ENCODE measurements around the gene SUSD6. TPM values are rescaled to one million over a fixed set of nuclear protein-coding genes. Genes with fewer than 3 reads are reported as not detected.

The SUSD6 gene
- total and polyA plus RNA-seq, 2 donors from 2014 or later = 14.3 to 84.2 TPM

DNA sequence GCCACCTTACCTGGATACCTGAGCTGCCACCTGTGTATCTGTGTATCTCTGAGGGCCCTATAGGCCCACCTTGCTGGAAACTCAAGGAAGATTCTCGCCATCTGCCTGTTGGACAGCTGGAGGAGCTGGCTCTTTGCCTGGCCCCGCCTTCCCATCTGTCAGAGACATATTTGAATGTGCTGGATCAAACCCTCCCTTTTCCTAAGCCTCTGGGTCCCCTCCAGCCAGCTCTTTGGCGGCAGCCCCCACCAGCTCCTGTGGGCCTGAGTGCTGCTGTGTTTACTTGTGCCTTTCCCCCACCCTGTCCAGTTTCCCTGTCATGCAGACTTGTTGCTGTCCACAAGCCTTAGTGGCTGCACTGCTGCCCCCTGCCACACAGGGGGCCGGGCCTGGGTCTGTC, 99.7 kb downstream of the SUSD6 start:
- H3K36me3 ChIP-seq (ENCODE audit: control insufficient read depth in 2 of 3, insufficient read depth in 3 of 3, low read length in 3 of 3) = peaks cover 3 to 33% (median 15%) of the 10 kb centered on the region in 3 donors
- TF ChIP-seq CTCF (IDR thresholded peaks at IDR 0.05; ENCODE audit: borderline replicate concordance, extremely low read depth, insufficient read depth) = no peak
- FAIRE-seq (no peak), DNase-seq (peak in 4 of 5 donors; percentile 24 to 84 (median 72))
- peak overlapping the region in 1 of 2 donors; percentile 83 for H3K27ac ChIP-seq (ENCODE audit: low read depth in 2 of 2, low read length in 2 of 2)
- no peaks in the 10 kb centered on the region for H3K9me3 ChIP-seq (ENCODE audit: control insufficient read depth in 2 of 3, insufficient read depth in 1 of 3, low read length in 3 of 3)
- no peak overlapping the region for H3K9ac ChIP-seq (ENCODE audit: low read length in 3 of 3)
- no peak overlapping the region for H3K4me3 ChIP-seq (ENCODE audit: low read length in 3 of 3)
- intact Hi-C loops (cut with DNase I) = no loop called here
- no peaks in the 10 kb centered on the region for H3K27me3 ChIP-seq (ENCODE audit: control insufficient read depth, insufficient read depth, low read length)
- H3K4me1 ChIP-seq (ENCODE audit: control insufficient read depth in 2 of 3, insufficient read depth in 2 of 3, low read depth in 1 of 3, low read length in 3 of 3) = peaks cover 18 to 30% (median 25%) of the 10 kb centered on the region in 3 donors

- Histone ChIP-seq H3K36me3 (ENCODE audit: control insufficient read depth in 2 of 3, insufficient read depth in 3 of 3, low read length in 3 of 3) (peaks cover 3 to 33% (median 15%) of the 10 kb centered on the region in 3 donors), H3K9me3 (ENCODE audit: control insufficient read depth in 2 of 3, insufficient read depth in 1 of 3, low read length in 3 of 3) (no peaks in the 10 kb centered on the region), H3K4me3 (ENCODE audit: low read length in 3 of 3) (no peak overlapping the region), H3K9ac (ENCODE audit: low read length in 3 of 3) (no peak overlapping the region), H3K27ac (ENCODE audit: low read depth in 2 of 2, low read length in 2 of 2) (peak overlapping the region in 1 of 2 donors; percentile 83), H3K4me1 (ENCODE audit: control insufficient read depth in 2 of 3, insufficient read depth in 2 of 3, low read depth in 1 of 3, low read length in 3 of 3) (peaks cover 18 to 34% (median 25%) of the 10 kb centered on the region in 3 donors), H3K27me3 (ENCODE audit: control insufficient read depth, insufficient read depth, low read length) (no peaks in the 10 kb centered on the region)
- DNase-seq = no peak
- FAIRE-seq = no peak
- TF ChIP-seq CTCF (IDR thresholded peaks at IDR 0.05; ENCODE audit: borderline replicate concordance, extremely low read depth, insufficient read depth) = no peak
- intact Hi-C loops (cut with DNase I) = no loop called here
Measured at GRCh38 chr14:69711477-69711876, 100.1 kb downstream of the SUSD6 start.

DNA sequence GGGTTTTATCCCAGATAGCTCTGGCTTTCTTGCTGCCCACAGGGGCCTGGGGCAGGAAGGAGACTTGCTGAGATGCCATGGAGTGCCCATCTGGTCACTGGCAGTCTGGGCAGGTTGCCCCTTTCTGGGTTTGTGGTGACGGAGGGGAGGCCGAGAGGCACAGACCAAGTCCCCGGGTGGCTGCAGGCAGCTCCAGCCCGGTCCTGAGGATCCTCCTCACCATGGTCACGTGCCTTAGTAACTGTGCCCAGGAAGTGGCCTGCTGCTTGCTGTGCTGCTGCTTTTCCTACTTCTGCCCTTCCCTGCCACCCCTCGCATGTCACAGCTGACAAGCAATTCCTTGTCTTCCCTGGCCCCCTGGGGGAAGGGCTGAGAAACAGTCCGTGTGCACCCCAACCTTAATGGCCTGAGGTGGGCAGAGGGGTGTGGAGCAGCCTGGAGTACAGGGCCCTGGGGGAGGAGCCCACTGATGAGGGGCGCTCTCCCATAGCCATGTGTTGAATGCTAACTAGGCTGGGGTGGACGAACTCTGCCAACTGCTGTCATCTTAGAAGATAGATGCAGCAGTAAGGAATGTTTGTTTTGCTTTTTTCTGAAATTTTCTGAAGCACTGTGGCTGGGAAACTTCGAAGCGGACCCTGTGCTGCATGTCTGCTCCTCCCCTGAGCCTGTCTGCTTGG, 100.6 kb downstream of the SUSD6 start:
- Histone ChIP-seq H3K9me3 (ENCODE audit: control insufficient read depth in 2 of 3, insufficient read depth in 1 of 3, low read length in 3 of 3) (no peaks in the 10 kb centered on the region), H3K36me3 (ENCODE audit: control insufficient read depth in 2 of 3, insufficient read depth in 3 of 3, low read length in 3 of 3) (peaks cover 3 to 33% (median 15%) of the 10 kb centered on the region in 3 donors), H3K4me3 (ENCODE audit: low read length in 3 of 3) (no peak overlapping the region), H3K4me1 (ENCODE audit: control insufficient read depth in 2 of 3, insufficient read depth in 2 of 3, low read depth in 1 of 3, low read length in 3 of 3) (peaks cover 18 to 38% (median 25%) of the 10 kb centered on the region in 3 donors), H3K27me3 (ENCODE audit: control insufficient read depth, insufficient read depth, low read length) (no peaks in the 10 kb centered on the region), H3K9ac (ENCODE audit: low read length in 3 of 3) (no peak overlapping the region), H3K27ac (ENCODE audit: low read depth in 2 of 2, low read length in 2 of 2) (peak overlapping the region; percentile 71 to 83)
- DNase-seq (peak; percentile 54 to 74 (median 68)), FAIRE-seq (no peak)
- no peak for TF ChIP-seq CTCF (IDR thresholded peaks at IDR 0.05; ENCODE audit: borderline replicate concordance, extremely low read depth, insufficient read depth)
- intact Hi-C loops (cut with DNase I) = no loop called here

Data from kidney (tissue), 14 donors.